GM18951 (cell line): ENCODE measurements around the gene ZNF532.
"Not testable (repeated sequence)": the region's sequence is repeated elsewhere in the genome, so short reads cannot be mapped to it uniquely, and the experiment has no call there.

Experiments used
- POLR2A ChIP-seq: IDR thresholded peaks from 4 replicates; pipeline ENCODE4 v1.6.1; 2011; ENCODE audit warnings: mild to moderate bottlenecking; ENCODE audit not compliant: insufficient read length, insufficient read depth; ENCODE audit errors: extremely low read depth
- in situ Hi-C: fragments of 300-500 bp; cut with MboI; formaldehyde crosslinking; loops from one replicate; pipeline ENCODE4 v1.12.0; 2022; ENCODE audit warnings: low sequenced_read_pairs, mixed read lengths, inconsistent platforms; ENCODE audit not compliant: unreplicated experiment

ZNF532 gene

DNA sequence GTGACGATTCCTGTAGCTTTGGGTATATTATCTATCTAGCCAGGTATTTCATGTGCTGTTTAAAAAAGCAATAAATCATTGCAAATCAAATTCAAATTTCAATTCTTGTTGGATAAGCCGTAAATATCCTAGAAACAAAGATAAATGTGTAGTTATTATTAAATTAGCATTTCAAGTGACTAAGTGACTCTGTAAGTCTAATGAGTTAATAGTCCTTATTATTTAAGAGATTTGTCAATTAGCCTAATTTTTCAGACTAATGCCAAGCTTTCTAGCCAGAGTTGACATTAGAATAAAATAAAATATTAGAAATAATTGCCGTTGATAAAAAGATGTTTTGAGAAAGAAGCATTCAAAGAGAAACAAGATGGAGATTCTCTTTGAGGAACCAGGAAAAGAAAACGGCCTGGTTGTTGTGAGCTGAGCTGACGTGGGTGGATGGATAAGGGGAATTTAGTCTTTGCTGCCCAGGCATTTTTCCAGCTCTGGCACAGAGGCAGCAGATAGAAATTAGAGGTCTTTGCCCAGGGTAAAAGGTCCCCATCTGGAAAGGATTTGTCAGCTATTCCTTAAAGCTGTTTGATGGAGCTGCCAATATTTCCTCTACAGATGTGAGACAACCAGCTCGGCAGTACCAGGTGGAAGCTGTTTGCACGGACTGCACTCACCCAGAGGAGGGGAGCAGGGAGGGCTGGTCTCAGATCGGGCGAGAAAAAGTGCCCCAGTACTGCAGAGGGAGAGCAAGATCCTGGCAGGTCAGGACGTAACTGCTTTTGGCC is 157.7 kb downstream of the ZNF532 start:
- no peak for TF ChIP-seq POLR2A
- in situ Hi-C loops: no loop called here

DNA sequence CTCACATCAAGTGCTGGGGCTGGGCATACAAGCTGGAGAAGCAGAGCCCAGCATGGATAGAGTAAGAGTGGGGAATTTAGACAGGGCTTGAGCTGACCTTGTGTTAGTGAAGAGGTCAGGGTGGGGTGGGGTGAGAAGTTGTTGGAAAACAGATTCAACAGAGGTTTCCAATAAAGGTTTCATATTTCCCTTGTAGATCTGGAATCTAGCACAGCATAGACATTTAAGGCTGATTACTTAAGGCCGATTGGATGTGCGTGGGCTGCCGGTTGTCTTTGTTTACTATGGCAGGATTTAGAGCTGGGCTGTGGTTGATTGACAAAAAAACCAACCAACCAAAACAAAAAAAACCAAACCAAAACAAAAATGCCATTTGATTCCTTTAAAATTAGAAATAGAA is 160.2 kb downstream of the ZNF532 start:
- no peak for TF ChIP-seq POLR2A
- in situ Hi-C loops: no loop called here

DNA sequence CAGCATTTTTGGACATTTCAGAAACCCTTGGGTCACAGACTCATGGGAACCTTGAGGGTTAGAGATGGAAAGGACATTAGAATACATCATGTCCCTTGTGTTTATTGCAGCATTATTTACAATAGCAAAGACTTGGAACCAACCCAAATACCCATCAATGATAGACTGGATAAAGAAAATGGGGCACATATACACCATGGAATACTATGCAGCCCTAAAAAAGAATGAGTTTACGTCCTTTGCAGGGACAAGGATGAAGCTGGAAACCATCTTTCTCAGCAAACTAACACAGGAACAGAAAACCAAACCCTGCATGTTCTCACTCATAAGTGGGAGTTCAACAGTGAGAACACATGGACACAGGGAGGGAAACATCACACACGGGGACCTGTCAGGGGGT is 160.9 kb downstream of the ZNF532 start:
- in situ Hi-C loops: not testable (repeated sequence)

DNA sequence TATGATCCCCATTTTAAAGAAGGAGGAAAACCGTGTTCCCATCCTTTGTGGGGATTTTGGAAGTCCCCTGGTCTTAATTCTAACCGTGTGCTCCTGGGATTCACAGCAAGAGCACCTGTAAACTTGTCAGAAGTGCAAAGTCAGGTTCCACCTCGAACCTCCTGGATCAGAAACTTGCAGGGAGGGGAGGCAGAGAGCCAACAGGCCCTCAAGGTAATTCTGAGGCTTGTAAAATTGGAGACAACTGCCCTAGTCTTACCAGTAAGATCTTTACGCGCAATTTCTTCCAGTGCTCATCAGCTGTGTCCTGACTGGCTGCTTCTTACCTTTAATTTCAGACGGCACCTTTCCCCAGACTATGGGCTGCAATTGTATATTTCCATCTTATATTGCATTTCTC is 161.7 kb downstream of the ZNF532 start:
- TF ChIP-seq POLR2A: no peak

DNA sequence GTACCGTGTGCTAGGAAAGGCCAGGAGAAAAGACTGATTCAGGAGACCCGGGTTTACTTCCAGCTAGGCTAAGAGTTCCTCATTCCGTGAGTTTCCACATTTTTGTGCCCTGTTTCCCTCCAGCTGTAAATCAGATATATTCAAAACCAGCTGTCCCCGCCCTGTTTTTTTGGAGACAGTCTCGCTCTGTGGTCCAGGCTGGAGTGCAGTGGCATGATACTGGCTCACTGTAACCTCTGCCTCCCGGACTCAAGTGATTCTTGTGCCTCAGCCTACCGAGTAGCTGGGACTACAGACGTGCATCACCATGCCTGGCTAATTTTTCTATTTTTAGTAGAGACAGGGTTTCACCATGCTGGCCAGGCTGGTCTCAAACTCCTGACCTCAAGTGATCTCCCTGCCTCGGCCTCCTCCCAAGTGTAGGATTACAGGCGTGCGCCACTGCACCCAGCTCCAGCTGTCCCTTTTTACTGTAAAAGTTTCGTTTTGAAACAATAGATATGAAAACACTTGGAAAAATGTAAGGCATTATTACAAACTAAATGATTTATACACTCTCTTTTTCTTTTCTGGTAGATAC is 162.2 kb downstream of the ZNF532 start:
- in situ Hi-C loops: no loop called here
- no peak for TF ChIP-seq POLR2A

More for the DNA sequence above, 161.7 kb downstream of the ZNF532 start:
- in situ Hi-C loops: no loop called here

DNA sequence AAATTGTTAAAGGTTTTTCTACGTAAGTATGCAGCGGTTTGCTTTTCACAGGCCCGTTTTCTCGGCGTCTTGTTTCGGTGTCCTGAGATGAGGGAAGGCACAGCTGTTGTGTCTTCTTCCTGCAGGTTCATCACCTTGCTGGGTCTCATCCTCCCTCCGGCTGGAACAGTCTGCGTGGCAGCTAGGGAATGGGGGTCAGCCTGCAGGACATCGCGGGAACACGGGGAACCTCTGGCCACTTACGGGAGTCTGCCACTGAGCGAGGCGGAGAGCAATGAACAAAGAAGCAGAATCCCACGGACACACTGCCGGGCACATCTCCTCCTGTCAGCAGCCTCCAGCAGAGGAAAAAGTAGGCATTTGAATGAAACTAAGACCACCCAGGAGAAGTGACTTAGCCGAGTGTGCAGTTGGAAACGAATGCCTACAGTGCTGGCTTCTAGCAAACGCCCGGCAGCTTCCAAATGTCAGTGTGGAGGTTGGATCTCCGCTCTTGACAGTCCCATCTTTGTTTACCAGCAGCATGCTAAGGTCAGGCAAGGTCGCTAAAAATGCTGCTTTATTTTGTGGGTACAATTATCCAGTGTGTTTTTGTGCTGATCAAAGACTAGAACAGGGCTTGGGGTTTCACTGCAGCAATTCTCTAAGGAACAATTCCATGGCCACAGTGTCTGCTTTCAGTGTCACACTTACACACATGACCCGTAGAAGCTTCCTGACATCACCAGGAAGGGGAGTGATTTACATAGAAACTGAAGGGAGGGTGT is 165.2 kb downstream of the ZNF532 start:
- no peak for TF ChIP-seq POLR2A
- in situ Hi-C loops: no loop called here

DNA sequence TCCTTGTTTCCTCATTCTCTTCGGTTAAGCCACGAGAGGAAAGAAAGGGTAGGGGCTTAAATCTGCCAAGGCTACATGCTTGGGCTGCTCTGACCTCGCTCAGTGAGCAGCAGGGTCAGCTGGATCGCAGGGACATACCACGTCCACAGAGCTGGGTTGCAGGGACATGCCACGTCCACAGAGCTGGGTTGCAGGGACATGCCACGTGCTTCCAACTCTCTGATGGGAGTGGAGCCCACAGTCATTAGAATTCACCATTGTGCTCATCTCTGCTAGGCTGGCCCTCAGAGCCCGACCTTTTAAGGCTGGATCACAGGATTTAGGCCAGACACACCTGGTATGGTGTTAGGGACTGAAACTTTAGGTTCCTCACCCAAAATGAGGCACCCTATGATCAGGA is 167.6 kb downstream of the ZNF532 start:
- in situ Hi-C loops: no loop called here
- TF ChIP-seq POLR2A: no peak

DNA sequence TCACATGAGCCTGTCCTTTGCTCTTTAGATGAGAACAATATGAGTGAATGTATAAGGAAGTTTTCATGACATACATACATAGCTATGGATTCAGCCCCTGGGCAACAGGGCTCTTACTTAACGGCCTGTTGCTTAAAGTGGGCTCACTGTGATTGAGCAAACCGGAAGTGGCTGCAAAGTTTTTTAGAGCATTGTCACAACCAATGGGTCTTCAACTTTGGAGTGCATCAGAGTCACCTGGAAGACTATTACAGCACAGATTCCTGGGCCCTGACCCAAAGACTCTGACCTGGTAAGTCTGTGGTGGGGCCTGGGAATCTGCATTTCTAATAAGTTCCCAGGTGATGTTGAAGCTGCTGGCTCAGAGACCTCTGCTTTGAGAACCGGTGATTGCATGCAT is 168.7 kb downstream of the ZNF532 start:
- in situ Hi-C loops: no loop called here
- no peak for TF ChIP-seq POLR2A

DNA sequence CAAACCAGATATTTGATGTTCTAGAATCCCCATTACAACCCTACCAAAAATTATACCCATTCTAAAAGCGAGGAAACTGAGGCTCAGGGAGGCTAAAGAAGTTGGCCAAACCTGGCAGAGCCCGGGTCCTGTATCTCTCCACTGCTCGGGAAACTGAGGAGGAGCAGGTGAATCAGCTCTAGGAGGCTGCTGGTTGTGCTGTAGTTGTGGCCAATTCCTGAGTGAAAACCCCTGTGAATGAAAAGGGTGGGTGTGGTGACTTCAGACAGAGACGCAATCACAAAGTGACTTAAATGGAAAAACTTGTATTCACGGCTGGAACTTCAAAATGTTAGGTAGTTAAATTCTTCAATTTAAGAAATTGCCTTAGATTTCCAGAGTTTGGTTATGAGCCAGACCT is 169.3 kb downstream of the ZNF532 start:
- in situ Hi-C loops: no loop called here
- no peak for TF ChIP-seq POLR2A

DNA sequence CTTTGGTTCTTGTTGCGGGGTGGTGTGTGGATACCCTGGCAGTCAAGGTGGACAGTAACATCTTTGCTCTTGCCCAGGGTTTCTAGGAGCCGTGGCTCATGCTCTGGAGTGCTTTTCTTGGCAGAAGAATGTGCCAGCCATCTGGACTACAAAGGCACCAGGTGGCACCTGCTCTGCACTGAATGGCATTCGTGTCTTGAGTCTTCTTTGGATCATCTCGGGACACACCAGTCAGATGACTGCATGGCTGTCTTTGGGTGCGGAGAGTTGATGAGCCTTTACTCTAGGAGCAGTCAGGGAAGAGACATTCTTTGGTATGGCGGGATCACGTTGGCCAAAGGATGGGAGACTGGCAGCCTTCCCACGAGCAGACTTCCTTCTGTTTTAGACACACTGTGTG is 170.9 kb downstream of the ZNF532 start:
- TF ChIP-seq POLR2A: no peak
- in situ Hi-C loops: no loop called here
